NCI-H69 (cell line): Measurements from ENCODE around the gene ARVCF.
A peak's percentile ranks its signal among the peaks of the same experiment; 100 is the strongest.
"Not testable (repeated sequence)": the region's sequence is repeated elsewhere in the genome, so short reads cannot be mapped to it uniquely, and the experiment has no call there.

Source experiments
- DNase-seq: peaks from one replicate; lab custom pipeline; 2025; lab: John Stamatoyannopoulos, UW

ARVCF gene

DNA sequence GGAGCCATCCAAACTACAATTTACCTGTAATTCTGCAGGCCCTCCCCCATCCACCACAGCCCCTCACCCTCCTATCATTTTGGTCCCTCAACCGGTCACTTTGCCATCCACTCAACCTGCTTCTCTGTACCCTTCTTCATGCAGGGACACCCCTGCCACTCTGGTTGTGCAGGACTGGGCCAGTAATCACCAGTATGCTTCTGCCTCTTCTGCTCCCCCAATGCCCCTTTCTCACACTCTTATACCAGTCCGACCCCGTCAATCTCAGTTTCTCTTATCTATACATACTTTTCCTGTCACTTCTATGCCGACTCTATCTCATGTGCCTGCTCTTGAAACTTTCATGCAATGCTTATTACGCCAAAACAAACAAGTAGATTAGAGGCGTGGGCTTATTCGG, 80.1 kb downstream of the ARVCF start:
- DNase-seq: no peak

DNA sequence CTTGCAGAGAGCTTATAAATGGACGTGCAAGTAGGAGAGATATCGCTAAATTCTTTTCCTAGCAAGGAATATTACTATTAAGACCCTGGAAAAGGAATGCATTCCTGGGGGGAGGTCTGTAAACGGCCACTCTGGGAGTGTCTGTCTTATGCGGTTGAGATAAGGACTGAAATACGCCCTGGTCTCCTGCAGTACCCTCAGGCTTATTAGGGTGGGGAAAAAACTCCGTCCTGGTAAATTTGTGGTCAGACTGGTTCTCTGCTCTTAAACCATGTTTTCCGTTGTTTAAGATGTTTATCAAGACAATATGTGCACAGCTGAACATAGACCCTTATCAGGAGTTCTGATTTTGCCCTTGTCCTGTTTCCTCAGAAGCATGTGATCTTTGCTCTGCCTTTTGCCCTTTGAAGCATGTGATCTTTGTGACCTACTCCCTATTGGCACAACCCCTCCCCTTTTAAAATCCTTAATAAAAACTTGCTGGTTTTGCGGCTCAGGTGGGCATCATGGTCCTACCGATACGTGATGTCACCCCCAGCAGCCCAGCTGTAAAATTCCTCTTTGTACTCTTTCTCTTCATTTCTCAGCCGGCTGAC, 81.4 kb downstream of the ARVCF start:
- DNase-seq: not testable (repeated sequence)

DNA sequence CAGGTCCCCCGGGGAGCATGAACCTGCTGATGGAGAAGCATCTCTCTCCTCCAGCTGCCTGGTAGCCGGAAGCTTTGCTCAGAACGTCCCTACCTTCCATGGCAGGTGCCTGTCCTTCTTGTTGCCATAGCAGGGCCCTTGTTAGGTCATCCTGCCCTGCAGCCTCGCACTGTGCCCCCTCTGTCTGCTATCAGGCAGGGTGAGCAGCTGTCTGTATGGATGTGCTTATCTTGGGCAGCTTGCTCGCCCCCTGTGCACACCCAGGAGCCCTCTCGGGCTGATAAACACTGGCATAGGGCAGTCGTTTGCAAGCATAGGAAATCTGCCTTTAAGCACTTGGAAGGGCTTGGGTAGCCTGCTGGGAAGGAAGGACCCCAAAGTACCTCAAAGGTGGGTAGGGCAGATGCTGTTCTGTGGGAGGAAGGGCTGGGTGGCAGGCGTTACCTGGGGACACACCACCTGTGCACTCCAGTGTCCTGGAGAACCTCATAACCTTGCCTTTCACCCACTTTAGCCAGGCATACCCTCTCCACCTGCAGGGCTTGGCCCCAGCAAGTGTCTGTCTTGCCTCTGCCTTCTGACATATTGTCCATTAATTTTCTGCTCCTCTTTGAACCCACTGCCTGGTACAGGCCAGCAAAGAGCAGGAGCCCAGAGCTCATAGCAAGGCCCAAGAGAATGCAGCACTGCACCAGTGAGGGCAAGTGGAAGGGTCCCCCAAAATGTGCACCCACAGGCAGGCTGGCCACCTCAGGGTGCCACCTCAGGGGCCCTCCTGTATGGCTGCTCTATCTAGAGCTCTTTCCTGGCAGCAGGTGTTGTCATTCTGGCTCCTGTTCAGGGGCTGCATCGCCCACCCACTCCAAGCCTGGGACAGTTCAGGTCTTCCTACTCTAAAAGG, 83.0 kb downstream of the ARVCF start:
- peak; percentile 57 for DNase-seq

DNA sequence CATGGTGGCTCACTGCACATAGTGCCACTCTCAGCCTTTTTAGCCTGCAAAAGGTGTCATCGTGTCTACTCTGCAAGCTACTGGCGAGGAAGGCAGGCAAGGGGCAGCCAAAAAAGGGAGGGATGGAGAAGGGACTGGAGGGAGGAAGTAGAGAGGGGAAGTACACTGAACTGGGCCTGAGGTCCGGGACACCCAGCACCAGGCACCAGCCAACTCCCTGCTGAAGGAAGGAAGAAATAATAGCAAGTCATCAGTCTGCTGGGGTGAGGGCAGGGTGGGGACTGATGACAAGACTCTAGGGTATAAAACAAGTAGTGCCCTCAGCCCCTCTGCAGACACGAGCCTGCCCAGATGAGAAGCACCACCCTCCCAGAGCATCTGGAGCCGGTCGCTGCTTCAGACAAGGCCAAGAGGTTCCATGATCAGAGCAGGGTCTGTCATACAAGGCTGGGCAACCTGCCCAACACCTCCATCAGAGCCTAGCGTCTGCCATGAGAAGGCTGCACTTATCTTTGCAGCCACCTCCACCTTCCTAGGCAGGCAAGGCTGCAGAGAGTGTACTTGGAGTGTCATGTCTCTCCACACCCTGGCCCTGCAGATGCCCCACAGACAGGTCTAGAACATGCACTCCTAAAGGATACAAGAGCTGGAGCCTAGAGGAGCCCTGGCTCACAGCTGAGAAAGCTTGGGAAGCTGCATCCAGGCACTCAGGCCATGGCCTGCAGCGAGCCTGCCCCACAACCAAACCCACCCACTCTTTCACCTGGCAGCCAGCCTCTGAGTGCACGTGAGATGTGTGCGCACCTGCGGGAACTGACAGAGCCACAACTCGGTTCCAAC, 84.0 kb downstream of the ARVCF start:
- peak; percentile 69 for DNase-seq

DNA sequence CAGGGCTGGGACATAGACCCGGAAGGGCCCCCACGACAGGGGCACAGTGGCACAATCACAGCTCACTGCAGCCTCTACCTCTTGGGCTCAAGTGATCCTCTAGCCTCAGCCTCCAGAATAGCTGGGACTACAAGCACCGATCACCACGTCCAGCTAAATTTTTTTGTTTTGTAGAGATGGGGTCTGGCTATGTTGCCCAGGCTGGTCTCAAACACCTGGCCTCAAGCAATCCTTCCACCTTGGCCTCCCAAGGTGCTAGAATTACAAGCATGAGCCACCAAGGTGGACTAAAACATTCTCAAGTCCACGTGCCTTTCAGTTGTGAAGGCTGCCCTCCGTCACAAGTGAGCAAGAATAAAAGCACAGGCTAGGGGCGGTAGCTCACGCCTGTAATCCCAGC, 85.1 kb downstream of the ARVCF start:
- DNase-seq: no peak

DNA sequence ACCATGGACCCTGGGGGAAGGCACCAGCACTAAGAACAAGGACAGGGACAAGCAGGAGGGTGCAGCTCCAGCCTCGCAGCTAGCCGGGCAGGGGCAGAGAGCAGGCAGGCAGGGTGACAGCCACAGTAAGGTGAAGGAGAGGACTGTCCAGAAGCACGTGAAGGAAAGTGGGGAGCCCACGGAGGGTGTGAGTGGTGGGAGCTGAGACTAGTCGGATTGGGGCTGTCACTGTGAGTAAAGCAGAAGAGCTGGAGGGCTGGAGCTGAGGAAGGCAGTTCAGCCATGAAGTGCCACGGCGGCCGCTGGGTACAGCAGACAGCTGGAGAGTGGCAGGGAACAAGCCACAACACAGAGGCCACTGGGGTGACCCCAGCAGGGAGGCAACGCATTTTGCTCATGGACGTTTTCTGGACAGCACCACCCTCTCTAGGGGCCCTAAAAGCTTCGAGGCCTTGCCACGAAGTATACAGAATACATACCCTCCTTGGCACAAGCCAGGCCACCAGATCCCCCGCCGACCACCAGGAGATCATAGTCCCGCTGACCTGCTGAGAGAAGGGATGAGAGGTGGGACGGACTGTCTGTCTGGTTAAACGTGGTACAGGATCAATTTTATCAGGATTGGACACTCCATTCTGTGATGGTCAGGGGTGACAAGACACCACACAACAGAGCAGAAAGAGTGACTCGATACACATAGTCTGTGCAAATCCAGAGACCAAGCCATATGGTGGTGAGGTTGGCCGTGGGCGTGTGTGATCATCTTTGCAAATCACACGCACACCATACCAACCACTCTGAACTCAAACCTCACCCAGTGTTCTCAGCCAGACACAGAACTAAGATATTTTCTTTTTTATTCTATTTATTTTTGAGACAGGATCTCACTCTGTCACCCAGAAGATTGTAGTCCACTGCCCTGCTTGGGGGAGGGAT, 85.8 kb downstream of the ARVCF start:
- DNase-seq: no peak

DNA sequence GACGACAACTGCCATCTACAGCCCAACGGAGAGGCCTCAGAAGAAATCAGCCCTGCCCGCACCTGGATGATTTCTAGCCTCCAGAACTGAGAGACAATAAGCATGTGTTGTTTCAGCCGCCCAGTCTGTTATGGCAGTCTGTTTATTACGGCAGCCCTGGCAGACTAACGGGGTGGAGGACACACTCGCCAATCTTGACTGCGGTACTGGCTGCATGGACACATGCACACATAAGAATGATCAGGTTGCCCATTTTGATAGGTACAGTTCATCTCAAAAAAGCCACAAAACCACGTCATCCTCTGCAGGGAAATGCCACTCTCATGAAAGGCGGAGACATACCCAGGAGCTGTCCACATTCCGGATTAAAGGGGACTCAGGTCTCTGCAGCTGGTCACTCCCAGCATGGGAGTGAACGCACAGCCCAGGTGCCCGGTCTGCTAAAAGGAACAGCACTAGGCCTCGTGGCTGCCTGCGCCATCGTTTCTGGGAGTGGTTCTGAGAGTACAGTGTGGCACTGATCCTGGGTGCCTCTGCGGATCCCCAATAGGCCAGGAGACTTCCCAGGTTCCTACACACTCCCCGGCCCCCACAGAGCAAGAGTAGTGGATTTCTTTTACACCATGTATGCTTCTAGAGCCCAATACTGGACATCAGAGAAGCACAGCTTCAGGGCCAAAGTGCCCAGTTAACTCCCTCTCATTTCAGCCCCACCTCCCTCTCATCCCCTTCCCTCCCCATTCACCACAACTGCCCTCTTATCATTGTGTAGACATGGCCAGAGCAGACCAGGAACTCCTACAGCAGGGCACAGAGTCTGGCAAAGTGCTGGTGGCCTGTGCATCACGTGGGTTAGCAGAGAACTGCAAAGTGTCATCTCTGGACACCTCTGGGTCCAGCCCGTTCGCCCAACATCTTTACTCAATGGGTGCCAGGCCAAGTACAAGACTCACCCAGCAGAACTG, 86.8 kb downstream of the ARVCF start:
- no peak for DNase-seq

DNA sequence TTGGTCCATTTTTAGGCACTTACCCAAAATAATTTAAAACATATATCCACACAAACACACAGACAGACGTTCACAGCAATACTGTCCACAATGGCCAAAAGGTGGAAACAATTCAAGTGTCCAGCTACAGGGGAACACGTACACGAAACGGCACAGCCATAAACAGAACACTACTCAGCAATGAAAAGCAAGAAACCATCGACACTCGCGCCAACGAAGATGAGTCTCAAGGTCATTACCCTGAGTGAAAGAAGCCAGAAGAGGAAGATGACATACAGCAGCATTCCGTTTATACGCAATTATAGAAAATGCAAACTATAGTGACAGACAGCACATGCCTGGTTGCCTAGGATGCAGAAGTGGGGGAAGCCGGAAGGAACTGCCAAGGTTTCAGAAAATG, 88.4 kb downstream of the ARVCF start:
- DNase-seq: no peak

DNA sequence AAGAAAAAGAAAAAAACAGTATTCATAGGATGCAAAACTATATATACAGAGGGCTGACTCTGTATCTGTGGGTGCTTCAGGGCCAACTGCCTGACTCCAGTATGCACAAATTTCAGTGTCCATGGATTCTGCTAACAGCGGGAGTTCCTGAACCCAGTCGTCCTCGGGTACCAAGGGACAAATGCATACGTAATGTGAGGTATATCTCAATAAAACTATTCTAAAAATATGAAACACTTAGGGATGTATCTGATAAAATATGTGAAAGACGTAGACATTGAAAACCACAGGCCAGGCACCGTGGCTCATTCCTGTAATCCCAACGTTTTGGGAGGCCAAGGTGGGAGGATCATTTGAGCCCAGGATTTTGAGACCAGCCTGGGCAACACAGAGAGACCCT, 88.9 kb downstream of the ARVCF start:
- DNase-seq: no peak

DNA sequence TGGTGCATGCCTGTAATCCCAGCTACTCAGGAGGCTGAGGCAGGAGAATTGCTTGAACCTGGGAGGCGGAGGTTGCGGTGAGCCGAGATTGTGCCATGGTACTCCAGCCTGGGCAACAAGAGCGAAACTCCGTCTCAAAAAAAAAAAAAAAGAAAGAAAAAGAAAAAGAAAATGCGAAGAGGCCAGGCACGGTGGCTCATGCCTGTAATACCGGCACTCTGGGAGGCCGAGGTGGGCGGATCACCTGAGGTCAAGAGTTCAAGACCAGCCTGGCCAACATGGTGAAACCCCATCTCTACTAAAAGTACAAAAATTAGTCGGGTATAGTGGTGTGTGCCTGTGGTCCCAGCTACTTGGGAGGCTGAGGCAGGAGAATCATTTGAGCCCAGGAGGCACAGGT, 90.6 kb downstream of the ARVCF start:
- not testable (repeated sequence) for DNase-seq

DNA sequence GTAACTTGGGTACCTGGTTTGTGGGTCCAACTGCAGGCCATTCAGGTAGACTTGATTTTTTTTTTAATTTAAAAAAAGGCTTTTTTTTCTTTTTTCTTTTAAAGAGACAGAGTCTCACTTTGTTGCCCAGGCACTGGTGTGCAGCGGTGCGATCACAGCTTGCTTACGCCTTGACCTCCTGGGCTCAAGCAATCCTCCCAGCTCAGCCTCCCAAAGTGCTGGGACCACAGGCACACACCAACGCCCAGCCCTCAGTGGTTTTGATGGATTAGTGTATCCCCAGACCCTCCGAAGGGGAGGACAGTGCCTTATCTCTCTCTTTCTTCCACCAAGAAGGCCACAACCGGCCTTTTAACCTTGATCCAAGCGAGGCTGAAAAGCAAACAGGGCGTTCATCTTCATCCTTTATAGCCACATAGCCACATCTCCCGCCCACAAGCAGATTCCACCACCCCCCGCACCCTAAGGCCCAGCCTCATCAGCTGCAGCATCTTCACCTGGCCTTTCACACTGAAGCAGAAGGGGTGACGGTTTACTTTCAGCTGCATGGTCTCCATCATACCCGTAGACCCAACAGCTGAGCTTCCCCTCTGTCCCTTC, 92.6 kb downstream of the ARVCF start:
- DNase-seq: no peak

DNA sequence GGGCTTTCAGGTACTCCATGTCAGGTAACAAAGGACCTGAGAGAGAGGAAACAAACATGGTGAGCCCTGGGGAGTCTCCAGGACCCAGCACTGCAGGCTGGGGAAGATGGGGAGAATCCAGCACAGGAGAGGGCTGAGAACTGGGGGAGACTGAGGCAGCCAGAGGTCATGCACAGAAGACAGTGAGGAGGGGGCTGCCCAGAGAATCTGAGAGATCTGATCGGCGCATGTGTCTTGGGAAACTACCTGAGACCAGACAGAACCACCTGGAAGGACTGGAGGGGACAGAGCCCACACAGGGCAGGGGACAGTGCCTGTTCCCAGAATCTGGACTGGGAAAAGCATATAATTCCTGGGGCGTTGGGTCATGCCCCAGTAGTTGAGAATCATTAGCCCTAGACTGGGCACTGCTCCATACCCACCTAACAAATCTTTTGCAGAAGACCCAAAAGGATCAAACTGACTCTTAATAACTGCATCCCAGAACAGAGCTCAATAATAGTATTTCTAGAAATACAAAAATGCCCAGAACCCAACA, 95.0 kb downstream of the ARVCF start:
- no peak for DNase-seq
